ENCODE data around the gene ANKRD13D.

Gene ANKRD13D

DNA sequence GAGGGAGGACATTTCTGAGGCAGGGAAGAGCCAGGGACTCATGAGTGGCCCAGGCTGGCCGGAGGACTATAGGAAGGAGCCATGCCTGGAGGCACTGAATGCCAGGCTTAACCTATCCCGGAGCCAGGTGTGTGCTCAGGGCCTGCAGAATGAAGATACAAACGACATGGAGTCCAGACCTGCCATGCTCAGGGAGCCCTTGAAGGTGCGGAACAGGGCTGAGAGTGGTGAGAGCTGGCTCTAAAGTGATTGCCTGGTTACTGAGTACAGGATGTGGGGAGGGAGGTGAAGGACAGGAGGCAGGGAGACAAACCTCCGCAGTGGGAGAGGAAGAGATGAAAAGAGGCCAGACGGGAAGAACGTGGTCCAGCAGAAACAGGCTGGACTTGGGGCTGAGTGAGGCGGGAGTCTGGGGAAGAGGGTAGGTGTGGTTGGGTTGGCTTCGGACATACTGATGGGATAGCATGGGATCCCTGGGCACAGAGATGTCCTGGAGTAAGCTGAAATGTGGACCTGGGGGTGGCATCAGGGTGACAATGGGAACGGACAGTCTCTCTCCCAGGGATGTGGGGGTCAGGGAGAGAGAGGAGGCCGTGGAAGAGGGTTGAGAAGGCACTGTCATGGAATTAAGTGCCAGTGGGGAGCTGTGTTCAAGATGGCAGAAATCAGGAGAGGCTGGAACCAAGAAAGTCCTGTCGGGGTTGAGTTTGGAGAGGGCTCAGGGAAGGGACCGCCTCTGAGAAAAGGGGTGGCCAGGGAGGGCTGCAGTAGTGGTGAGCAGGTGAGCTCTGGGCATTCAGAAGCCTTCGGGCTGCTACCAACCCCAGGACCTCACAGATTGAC lies 1.5 kb upstream of the ANKRD13D start:
- DNase-seq = no peak

DNA sequence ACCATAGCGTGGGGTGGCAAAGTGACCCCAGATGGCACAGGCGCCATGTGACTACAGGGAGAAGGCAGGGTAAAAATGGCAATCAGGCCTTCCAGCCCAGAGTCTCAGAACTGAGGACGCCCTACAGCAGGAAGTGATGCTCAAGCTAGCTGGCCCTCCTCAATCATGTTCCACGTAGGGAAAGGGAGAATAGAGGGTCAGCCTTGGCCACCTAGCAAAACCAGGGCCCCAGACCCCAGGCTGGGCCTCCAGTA lies 978 bp upstream of the ANKRD13D start:
- no peak for DNase-seq

DNA sequence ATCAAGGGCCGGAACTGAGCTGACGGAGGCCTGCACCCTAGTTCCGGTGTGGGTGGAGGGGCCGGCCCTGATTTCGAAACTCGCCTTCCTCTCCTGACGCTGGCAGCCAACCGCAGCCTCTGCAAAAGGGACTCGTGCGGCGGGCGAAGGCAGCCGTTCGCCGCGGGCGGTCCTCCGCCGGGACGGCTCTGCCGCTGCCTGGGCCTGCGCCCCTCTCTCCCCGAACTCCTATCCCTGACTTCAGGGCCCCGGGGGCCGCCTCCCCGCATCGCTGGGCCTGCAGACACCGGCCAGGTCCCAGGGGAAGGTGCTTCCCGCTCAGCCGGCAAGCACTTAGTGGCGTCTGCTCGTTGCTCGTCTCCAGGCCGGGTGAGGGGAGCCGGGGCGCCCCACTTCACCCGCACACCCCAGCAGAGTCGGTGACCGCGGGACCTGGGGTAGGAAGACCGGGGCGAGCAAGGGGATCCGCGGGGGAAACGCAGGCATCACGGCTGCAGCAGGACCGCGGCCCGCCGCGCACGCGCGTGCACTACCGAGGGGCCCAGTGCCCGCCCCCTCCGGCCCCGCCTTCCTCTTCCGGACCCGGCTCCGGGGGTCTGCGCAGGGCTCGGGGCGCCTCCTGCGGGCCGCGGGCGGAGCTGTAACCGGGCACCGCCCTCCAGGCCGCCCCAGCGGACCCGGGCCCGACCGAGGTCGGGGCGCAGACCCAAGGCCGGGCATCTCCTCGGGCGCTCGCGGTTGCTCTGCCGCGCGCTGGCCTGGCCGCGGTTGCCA lies 464 bp upstream of the ANKRD13D start:
- DNase-seq = peak; percentile 97

DNA sequence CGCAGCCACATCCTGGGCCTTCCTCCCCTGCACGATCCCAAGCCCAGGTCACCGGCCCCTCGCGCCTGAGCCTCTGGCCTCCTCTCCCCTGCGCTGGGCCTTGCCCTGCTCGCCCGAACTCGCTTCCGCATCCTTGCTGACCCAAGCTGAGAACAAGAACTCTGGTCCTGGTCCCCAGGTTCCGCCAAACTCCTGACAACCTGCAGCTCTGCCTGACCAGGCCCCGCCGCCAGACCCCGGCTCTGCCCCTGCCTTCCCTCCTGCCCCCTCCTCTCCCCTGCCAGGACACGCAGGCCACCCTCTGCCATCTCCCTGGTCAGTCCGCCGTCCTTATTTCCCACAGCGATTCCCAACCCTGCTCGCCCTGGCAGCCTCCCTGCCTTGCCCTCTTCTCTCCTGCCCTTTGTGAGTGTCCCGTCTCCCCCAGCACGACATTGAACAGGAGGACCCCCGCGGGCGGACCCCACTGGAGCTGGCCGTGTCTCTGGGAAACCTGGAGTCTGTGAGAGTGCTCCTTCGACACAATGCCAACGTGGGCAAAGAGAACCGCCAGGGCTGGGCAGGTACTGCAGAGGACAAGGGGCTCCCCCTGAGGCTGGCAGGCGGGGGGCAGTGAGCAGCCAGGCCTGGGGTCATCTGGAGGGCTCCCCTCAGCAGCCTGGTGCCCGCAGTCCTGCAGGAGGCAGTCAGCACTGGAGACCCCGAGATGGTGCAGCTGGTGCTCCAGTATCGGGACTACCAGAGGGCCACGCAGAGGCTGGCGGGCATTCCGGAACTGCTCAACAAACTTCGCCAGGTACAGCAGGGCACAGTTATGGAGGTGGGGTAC lies 762 bp downstream of the ANKRD13D start:
- DNase-seq = peak; percentile 52

DNA sequence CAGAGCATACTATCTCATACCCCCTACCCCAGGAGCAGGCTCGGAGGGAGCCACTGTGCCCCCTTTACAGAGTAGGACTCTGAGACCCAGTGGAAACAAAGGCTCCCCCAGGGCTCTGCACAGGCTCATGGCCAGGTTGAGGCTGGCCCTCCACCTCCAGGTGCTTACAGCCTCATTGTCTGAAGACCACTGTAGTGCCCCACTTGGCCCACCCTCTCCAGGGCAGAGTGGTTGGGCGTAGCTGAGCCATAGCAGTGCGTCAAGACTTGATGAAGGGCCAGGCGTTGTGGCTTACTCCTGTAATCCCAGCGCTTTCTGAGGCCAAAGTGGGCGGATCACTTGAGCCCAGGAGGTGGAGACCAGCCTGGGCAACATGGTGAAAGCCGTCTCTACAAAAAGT lies 1.7 kb downstream of the ANKRD13D start:
- no peak for DNase-seq

DNA sequence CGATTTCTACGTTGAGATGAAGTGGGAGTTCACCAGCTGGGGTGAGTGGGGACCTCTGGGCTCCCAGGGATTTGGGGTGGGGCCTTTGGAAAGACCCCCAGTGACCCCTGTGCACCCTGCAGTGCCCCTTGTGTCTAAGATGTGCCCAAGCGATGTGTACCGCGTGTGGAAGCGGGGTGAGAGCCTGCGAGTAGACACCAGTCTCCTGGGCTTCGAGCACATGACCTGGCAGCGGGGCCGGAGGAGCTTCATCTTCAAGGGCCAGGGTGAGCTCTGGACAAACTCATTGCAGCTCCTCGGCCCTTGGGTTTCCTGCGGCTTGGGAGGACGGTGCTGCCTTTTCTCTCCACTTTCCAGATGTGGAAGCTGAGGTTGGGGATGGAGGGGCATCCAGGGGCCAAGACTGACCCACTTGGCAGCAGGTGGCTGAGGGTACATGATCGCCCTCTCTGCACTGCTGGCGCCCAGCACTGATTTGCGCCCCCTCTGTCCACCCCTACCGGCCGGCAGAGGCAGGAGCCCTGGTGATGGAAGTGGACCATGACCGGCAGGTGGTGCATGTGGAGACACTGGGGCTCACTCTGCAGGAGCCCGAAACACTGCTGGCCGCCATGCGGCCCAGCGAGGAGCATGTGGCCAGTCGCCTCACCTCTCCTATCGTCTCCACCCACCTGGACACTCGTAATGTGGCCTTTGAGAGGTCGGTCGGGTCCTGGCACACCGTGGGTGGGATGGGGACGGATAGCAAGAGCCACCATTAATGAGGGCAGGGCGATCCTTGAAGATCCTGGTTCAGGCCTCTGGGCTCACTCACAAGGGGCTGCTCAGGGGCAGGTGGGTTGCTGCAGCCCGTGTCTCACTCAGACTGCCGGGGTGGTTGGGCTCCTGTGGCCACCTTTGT lies 2.6 kb downstream of the ANKRD13D start:
- DNase-seq = no peak

DNA sequence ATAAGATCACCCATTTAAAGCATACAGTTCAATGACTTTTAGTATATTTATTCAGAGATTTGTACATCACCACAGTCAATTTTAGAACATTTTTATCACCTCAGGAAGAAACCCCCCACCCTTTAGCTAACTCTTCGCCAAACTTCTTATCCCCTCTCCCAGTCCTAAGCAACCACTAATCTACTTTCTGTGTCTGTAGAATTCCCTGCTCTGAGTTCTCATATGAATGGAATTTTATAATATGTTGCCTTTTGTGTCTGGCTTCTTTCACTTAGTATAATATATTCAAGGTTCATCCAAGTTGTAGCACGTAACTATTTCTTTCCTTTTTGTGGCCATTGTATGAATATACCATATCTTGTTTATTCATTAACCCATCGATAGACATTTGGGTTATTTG lies 3.6 kb downstream of the ANKRD13D start:
- DNase-seq = no peak

DNA sequence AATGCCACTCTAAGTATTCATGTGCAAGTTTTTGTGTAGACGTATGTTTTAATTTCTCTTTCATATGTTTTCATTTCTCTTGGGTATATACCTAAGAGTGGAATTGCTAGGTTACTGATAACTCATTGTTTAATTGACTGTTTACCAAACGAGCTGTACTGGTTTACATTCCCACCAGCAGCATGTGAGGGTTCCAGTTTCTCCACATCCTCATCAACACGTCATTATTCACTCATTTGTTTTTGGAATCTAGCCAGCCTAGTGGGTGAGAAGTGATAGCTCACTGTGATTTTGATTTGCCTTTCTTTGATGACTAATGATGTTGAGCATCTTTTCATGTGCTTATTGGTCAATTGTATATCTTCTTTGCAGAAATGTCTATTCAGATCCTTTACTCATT lies 4.0 kb downstream of the ANKRD13D start:
- DNase-seq = peak; percentile 90

DNA sequence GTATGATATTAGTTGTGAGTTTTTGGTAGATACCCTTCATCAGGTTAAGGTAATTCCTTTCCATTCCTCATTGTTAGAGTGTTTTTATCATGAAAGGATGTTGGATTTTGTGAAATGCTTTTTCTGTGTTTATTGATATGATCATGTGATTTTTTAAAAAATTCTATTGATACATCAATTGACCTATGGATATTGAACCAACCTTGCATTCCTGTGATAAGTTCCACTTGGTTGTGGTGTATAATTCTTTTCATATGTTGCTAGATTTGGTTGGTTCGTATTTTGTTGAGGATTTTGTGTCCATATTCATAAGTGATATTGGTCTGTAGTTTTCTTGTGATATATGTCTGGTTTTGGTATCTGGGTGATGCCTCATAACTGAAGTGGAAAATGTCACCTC lies 6.7 kb downstream of the ANKRD13D start:
- DNase-seq = no peak

DNA sequence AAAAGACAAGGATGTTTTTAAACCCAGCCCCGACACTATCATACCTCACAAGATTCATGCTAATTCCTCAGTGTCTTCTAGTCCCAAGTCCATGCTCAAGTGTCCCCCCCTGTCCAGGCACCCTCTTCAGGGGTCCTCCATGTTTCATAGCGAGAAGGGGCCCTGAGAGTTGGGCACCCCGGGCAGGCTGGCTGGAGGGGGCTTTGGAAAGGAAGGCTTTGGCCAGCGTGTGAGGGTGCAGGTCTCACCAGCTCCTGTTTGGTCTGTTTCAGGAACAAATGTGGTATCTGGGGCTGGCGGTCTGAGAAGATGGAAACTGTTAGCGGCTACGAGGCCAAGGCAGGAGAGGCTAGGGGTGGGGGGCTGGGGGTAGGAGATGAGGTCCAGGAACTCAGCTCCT lies 9.7 kb downstream of the ANKRD13D start:
- no peak for DNase-seq

DNA sequence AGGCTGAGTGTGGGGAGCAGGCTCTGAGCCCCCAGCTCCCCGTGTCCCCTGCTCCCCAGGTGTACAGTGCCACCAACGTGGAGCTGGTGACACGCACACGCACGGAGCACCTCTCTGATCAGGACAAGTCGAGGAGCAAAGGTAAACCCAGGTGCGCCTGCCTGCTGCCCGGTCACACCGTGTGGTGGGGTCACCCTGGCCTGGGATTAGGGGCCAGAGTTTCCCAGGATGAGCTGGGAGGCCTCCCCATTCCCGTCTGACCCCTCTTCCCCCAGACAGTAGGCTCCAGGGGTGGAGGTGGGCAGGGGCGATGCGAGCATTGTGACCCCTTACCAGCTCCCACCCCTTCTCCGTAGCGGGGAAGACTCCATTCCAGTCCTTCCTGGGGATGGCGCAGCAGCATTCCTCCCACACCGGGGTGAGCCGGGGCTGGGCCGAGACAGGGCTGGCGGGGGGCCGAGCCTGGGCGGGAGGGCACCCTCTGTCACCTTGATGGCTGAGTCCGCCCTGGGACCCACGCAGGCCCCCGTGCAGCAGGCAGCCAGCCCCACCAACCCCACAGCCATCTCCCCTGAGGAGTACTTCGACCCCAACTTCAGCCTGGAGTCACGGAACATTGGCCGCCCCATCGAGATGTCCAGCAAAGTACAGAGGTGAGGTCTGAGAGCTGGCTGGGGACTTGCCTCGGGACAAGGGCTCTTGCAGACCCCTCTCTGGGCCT lies 10.5 kb downstream of the ANKRD13D start:
- DNase-seq = no peak

DNA sequence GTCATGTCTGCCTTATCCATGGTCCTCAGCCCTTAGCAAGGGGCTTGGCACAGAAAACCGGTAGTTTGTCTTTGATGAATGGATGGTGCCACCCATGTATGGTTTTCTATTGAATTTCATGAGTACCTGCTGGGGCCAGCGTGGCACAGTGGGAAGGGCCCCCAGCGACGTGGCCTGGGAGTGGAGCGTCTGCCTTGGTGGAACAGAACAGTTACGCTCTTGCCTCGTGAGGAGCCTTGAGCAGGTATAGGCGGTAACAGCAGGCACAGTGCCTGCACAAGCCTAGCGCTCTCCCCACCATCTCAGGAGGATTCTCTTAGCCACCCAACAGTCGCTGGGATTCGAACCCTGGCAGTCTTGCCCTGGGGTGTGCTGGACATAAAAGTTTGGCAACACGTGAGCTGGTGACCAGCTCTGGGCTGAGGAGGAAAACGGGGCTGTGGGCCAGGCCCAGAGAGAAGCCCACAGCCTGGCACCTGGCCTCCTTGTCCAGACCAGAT lies 11.2 kb downstream of the ANKRD13D start:
- DNase-seq = no peak

DNA sequence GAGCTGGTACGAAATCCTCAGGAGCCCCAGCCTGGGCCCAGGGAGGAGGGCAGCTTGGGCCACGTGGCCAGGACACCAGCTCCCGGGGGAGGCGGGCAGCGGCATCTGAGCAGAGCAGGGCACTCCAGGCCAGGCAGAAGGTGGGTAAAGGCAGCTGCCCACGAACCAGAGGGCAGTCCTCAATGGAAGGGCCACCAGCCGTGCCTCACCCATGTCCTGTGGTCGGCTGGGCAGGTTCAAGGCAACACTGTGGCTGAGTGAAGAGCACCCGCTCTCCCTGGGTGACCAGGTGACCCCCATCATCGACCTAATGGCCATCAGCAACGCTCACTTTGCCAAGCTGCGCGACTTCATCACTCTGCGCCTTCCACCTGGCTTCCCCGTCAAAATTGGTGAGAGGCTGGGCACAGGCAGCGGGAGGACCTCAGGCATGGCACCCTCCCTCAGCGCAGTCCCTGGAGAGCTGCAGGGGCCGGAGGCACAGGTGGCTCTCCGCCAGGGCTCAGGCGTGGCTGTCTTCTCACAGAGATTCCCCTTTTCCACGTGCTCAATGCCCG lies 11.7 kb downstream of the ANKRD13D start:
- no peak for DNase-seq

DNA sequence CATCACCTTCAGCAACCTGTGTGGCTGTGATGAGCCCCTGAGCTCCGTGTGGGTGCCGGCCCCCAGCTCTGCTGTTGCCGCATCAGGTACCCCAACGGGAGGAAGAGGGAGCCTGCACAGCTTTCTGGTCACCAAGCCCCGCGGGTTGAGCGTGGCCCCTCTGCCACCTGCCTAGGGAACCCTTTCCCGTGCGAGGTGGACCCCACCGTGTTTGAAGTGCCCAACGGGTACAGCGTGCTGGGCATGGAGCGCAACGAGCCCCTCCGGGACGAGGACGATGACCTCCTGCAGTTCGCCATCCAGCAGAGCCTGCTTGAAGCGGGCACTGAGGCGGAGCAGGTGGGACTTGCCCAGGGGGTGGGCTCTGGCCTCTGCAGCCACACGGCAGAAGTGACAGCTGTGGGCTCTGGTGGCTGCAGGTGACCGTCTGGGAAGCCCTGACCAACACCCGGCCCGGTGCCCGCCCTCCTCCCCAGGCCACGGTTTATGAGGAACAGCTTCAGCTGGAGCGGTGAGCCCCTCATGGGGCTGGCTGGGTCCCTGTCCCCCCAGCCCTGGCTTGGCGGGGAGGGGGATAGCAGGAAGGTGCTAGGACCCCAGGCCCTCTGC lies 12.3 kb downstream of the ANKRD13D start:
- DNase-seq = no peak

DNA sequence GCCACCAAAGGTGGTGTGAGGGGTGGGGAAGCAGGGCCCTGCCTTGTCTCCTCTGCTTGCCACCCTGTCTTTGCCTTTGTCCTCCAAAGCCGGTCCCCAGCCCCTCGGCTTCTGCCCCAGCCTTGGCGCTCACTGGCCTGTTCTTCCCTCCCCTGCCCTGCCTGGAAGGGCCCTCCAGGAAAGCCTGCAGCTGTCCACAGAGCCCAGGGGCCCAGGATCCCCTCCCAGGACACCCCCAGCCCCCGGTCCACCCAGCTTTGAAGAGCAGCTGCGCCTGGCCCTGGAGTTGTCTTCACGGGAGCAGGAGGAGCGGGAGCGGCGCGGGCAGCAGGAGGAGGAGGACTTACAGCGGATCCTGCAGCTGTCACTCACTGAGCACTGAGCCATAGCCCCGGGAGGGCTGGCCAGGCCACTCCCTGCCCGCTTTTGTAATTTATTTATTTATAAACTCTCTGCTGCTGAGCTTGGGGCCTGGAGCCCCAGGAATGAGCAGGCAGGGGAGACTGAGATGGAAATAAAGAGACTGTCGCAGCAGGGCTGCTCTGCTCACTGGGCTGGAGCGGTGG lies 12.9 kb downstream of the ANKRD13D start:
- peak; percentile 37 for DNase-seq

DNA sequence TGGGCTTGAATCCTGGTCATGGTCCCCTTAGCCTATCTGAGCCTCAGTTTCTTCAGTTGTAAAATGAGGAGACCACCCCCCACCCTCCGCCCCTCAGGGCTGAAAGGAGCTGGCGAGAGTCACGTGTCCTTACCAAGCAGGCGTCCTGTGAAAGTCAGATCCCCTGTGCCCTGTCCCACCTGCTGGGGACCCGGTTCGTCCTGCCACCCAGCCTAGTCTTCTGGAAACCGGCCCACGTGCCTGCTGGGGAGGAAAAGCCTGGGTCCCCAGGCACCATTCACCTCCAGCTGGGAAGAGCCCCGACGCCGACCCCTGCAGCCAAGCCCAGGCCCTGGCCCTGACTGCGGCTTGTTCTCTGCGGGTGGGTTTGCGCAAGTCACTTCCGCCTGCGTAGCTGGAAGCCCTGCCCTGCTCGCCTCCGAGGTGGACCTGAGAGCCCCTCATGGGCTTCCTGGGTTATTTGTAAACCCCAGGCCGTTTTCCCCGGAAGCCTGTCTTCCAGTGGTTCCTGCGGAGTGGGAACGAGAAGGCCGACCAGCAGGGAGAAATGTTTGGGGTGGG lies 13.5 kb downstream of the ANKRD13D start:
- peak; percentile 51 for DNase-seq

DNA sequence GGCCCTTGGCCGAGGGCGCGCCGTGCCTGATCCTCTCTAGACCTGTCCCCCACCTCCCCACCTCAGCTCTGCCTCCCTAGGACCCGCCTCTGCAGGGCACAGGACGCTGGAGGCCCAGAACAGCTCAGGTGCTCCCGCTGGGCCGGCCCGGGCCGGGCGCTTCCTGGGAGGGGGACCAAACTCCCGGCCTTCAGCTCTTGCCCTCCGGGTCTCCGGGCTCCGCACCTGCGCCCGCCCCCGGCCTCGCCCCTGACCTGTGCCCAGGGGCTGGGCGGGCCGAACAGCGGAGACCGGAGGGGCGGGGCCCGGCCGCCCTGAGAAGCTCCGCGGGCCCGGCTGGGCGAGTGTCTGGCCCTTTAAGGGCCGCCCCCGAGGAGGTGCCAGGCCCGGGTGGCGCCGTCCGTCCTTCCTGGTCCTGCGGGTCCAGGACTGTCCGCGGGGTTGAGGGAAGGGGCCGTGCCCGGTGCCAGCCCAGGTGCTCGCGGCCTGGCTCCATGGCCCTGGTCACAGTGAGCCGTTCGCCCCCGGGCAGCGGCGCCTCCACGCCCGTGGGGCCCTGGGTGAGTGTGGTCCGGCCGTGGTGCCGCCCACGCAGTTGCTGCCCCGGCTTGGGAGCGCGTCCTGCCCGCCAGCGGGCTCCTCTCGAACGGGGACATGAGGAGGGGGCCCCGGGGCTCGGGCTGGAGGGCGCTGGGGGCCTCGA lies 14.2 kb downstream of the ANKRD13D start, which contains the start of gene SSH3:
Gene SSH3, plus strand, starts transcription at position 399 of the 703 bp plus-strand sequence. Its CDS starts 96 bp downstream, at position 495.
- DNase-seq = peak; percentile 75

DNA sequence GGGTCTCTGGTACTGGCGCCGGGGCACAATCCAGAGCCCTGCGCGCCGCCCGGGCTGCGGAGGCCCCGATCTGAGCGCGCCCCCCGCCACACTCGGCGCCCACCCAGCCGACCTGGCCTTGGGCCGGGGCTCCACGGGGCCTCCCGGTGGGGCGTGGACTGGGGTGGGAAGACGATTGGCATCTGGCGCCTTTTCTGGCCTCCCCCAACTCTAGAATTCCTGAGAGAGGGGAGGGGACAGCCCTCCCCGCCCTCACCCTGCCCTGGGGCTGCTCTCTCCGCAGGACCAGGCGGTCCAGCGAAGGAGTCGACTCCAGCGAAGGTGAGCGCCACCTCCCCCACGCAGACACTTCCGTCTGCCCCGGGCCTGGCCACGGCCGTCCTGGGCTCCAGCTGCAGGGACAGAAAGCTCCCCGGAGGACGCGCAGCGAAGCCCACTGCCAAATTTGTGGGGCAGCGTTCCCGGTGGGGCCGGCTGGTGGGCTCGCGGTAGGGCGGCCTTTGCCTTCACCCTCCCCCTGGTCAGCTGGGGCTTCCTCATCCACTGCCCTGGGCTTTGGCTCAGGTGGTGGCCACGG lies 14.8 kb downstream of the ANKRD13D start:
- no peak for DNase-seq

DNA sequence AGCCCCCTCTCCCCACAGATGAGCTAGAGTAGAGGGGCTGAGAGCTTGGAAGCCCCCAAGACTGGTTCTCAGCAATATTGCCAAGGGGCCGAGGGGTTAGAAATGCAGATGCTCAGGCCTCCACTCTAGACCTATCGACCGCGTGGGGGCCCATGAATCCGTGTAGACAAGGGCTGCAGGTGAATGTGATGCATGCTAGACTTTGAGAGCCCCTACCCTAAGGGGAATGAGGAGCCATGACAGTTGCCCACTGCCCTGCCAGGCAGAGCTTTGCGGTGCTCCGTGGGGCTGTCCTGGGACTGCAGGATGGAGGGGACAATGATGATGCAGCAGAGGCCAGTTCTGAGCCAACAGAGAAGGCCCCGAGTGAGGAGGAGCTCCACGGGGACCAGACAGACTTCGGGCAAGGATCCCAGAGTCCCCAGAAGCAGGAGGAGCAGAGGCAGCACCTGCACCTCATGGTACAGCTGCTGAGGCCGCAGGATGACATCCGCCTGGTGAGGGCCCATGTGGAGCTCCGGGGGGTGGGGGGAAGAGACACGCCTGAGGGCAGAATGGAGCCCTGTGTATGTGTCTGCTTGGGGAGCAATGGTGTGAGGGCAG lies 15.5 kb downstream of the ANKRD13D start:
- no peak for DNase-seq
